Mesothelial cell of epicardium (in vitro differentiated cells): ENCODE results near the gene KLHL17. TPM values are rescaled to one million over a fixed set of nuclear protein-coding genes. Genes with fewer than 3 reads are reported as not detected.
"Not testable (repeated sequence)": the region's sequence is repeated elsewhere in the genome, so short reads cannot be mapped to it uniquely, and the experiment has no call there.

Source experiments
- DNase-seq, 2 experiments: peaks; one replicate each; pipeline ENCODE4 v3.0.0; 2021; ENCODE audit warnings: low spot score in 2 of 2; ENCODE audit not compliant: unreplicated experiment in 2 of 2
- H3K27ac Mint-ChIP-seq: 2 replicates; pipeline ENCODE4 v1.8.0; 2021; ENCODE audit warnings: mixed read lengths
- H3K27me3 Mint-ChIP-seq: 2 replicates; pipeline ENCODE4 v1.8.0; 2021; ENCODE audit warnings: low read depth, mixed read lengths
- H3K36me3 Mint-ChIP-seq: 2 replicates; pipeline ENCODE4 v1.8.0; 2021; ENCODE audit warnings: mixed read lengths
- H3K4me1 Mint-ChIP-seq: 2 replicates; pipeline ENCODE4 v1.8.0; 2021; ENCODE audit warnings: mixed read lengths
- H3K4me3 Mint-ChIP-seq: 2 replicates; pipeline ENCODE4 v1.8.0; 2021; ENCODE audit warnings: mild to moderate bottlenecking, moderate library complexity, mixed read lengths
- H3K9me3 Mint-ChIP-seq: 2 replicates; pipeline ENCODE4 v1.8.0; 2021; ENCODE audit warnings: mixed read lengths
- total RNA-seq: library from RNA; stranded (reverse); gene quantifications from 3 replicates; pipeline ENCODE4 v1.2.1, GENCODE V29; 2021
- TF ChIP-seq, protein P1 (sequence below): fragments of 200-600 bp; sonication (generic); IDR thresholded peaks from one replicate; pipeline ENCODE4 v1.5.0; 2021; ENCODE audit warnings: antibody characterized with exemption; ENCODE audit not compliant: unreplicated experiment

KLHL17 gene
- total RNA-seq, 1 donor from 2014 or later, result 47.0 TPM

DNA sequence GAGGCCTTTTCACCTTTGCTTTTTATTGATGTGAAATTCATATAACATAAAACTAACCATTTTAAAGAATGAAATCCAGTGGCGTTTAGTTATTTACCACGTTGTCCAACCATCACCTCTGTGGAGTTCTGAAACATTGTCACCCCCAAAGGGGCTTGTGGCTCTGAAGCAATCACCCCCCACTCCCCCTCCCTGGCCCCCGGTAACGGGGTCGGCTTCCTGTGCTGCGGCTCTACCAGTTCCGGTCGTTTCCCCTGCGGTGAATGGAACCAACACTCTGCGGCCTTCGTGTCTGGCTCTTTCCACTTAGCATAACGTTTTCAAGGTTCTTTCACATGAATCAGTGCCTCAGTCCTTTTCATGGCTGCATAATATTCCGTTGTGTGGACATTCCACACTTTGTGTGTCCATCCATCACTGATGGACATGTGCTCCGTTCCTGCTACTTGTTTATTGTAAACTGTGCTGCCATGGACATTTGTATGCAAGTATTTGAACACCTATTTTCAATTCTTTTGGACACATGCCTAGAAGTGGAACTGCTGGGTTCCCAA is 51.1 kb downstream of the KLHL17 start:
- DNase-seq, result no peak
- Mint-ChIP-seq H3K4me3 (no peak overlapping the region), H3K27ac (no peak overlapping the region), H3K9me3 (no peaks in the 10 kb centered on the region), H3K4me1 (peaks cover 24% of the 10 kb centered on the region), H3K27me3 (no peaks in the 10 kb centered on the region), H3K36me3 (peaks cover 10% of the 10 kb centered on the region)
- TF ChIP-seq, protein P1, sequence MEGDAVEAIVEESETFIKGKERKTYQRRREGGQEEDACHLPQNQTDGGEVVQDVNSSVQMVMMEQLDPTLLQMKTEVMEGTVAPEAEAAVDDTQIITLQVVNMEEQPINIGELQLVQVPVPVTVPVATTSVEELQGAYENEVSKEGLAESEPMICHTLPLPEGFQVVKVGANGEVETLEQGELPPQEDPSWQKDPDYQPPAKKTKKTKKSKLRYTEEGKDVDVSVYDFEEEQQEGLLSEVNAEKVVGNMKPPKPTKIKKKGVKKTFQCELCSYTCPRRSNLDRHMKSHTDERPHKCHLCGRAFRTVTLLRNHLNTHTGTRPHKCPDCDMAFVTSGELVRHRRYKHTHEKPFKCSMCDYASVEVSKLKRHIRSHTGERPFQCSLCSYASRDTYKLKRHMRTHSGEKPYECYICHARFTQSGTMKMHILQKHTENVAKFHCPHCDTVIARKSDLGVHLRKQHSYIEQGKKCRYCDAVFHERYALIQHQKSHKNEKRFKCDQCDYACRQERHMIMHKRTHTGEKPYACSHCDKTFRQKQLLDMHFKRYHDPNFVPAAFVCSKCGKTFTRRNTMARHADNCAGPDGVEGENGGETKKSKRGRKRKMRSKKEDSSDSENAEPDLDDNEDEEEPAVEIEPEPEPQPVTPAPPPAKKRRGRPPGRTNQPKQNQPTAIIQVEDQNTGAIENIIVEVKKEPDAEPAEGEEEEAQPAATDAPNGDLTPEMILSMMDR, result no peak

DNA sequence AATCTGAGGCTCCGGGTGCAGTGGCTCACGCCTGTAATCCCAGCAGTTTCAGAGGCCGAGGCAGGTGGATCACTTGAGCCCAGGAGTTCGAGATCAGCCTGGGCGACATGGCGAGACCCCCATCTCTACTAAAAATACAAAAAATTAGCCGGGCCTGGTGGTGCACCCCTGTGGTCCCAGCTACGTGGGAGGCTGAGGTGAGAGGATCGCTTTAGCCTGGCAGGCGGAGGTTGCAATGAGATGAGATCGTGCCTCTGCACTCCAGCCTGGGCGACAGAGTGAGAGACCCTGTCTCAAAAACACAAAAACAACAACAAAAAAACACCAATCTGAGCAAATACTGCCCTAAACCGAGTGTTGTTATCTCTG is 52.3 kb downstream of the KLHL17 start:
- H3K4me1 Mint-ChIP-seq, result peaks cover 27% of the 10 kb centered on the region
- peak overlapping the region; percentile 89 for H3K4me3 Mint-ChIP-seq
- not testable (repeated sequence) for H3K9me3 Mint-ChIP-seq, H3K27me3 Mint-ChIP-seq, DNase-seq
- H3K36me3 Mint-ChIP-seq, result peaks cover 13% of the 10 kb centered on the region
- H3K27ac Mint-ChIP-seq, result peak overlapping the region; percentile 97

DNA sequence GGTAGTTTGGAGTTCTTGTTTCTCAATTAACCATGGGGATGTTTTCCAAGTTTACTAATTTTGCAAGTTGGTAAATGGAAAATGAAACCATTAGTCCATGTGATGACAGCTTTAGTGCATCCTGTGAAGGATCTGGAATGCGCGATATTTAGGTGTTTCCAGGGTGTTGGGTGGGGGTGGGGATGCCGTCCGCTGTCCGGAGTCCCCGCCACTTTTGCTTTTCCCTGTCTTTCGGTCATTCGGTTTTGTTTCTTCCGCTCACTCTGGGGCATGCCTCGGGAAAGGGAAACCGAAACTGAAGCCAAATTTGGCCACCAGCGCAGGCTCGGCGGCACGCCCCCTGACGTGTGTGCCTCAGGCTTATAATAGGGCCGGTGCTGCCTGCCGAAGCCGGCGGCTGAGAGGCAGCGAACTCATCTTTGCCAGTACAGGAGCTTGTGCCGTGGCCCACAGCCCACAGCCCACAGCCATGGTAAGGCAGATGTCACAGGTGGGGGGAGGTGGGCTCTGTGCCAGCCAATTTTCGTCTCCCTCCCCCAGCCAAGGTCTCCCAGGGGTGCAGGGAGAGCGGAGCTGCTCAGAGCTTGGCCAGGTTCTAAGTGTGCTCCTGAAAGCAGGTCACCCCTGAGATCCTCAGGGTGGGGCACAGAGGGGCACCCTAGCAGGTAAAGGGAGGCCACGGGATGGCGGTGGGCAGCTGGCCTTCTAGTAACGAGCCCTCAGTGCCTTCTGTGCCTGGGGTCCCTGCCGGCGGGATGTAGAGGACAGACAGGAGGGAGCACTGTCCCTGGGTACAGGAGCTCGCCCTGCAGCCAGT is 52.9 kb downstream of the KLHL17 start, which contains the start of gene ISG15:
Gene ISG15 (plus strand): TSS at position 393 of the 817 bp plus-strand sequence. CDS start 77 bp downstream, at position 470.
- peaks cover 11% of the 10 kb centered on the region for H3K36me3 Mint-ChIP-seq
- H3K4me3 Mint-ChIP-seq, result peak within 1 kb of the TSS; percentile 89
- peak; percentile 62 to 86 for DNase-seq
- TF ChIP-seq, protein P1, result no peak
- H3K4me1 Mint-ChIP-seq, result peaks cover 27% of the 10 kb centered on the region
- H3K27ac Mint-ChIP-seq, result peak within 1 kb of the TSS; percentile 97
- H3K27me3 Mint-ChIP-seq, result no peaks in the 10 kb centered on the region
- H3K9me3 Mint-ChIP-seq, result no peaks in the 10 kb centered on the region

DNA sequence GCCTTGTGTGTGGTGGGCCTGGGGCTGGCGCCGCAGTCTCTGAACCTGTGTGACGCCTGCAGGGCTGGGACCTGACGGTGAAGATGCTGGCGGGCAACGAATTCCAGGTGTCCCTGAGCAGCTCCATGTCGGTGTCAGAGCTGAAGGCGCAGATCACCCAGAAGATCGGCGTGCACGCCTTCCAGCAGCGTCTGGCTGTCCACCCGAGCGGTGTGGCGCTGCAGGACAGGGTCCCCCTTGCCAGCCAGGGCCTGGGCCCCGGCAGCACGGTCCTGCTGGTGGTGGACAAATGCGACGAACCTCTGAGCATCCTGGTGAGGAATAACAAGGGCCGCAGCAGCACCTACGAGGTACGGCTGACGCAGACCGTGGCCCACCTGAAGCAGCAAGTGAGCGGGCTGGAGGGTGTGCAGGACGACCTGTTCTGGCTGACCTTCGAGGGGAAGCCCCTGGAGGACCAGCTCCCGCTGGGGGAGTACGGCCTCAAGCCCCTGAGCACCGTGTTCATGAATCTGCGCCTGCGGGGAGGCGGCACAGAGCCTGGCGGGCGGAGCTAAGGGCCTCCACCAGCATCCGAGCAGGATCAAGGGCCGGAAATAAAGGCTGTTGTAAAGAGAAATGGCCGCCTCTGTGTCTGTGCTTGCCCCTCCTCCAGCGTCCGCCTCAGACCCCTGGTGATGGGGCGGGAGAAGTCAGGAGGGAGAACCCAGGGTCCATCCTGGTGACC is 53.7 kb downstream of the KLHL17 start:
- peaks cover 27% of the 10 kb centered on the region for H3K4me1 Mint-ChIP-seq
- H3K27ac Mint-ChIP-seq, result peak overlapping the region; percentile 97
- TF ChIP-seq, protein P1, result no peak
- H3K36me3 Mint-ChIP-seq, result peaks cover 9% of the 10 kb centered on the region
- no peaks in the 10 kb centered on the region for H3K9me3 Mint-ChIP-seq
- no peaks in the 10 kb centered on the region for H3K27me3 Mint-ChIP-seq
- H3K4me3 Mint-ChIP-seq, result peak overlapping the region; percentile 89
- peak in 1 of 2 experiments; percentile 19 for DNase-seq

DNA sequence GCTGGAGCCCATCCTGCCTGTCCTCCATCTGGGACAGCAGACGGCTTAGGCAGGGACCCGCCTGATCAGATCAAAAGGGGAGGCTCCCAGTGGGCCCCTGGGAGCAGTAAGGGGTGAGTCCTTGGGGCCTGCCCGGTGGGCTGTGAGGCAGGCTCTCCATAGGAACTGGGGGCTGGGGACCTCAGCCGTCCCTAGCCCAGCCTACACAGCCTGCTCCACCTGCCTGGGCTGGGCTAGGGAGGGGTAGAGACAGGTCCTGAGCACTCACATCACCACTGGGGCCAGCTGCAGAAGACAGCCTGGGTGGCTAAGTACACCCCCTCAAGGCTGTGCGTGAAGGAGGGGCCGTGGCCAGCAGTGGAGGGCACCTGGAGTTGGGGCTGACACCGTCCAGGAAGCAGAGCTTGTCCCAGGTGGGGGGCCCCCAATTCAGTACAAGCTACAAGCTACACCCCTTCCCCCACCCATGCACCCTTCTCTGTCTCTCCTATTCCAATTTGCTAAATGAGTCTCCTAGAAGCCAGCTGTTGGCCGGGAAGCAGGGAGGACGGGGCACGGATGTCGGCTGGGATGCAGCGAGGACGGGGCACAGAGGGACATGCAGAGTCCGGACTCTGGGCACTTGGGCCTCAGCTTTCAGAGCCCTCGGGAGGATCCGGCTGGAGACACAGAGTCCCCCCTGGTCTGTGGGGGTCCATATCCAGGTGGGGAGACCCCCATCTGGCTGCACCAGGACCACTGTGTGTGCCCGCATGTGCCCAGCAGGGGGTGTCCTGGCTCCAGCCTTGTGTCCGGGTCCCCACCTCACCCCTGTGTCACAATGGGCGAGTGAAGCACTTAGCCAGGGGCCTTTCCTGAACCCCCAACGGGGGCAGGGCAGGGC is 54.7 kb downstream of the KLHL17 start:
- Mint-ChIP-seq H3K27ac (peak overlapping the region; percentile 97), H3K27me3 (no peaks in the 10 kb centered on the region), H3K9me3 (no peaks in the 10 kb centered on the region), H3K36me3 (peaks cover 7% of the 10 kb centered on the region), H3K4me3 (peak overlapping the region; percentile 89), H3K4me1 (peaks cover 27% of the 10 kb centered on the region)
- no peak for DNase-seq
- TF ChIP-seq, protein P1, result peak; percentile 37

Other genes with a start within 250 kb of the KLHL17 start
- 303 to 325 TPM (median 313 TPM) in 3 replicates for gene SAMD11, start 36.7 kb upstream of the KLHL17 start, total RNA-seq
- gene NOC2L, start 1.3 kb upstream of the KLHL17 start, total RNA-seq, result 69.3 to 73.1 TPM (median 69.8 TPM) in 3 replicates
- gene PLEKHN1, start 5.9 kb downstream of the KLHL17 start, total RNA-seq, result 33.6 to 36.0 TPM (median 34.4 TPM) in 3 replicates
- 1.6 to 2.8 TPM (median 2.7 TPM) in 3 replicates for gene PERM1, start 21.5 kb downstream of the KLHL17 start, total RNA-seq
- gene HES4, start 39.5 kb downstream of the KLHL17 start, total RNA-seq, result 87.7 to 92.1 TPM (median 92.0 TPM) in 3 replicates
- gene ISG15, start 52.9 kb downstream of the KLHL17 start, total RNA-seq, result 112 to 139 TPM (median 123 TPM) in 3 replicates
- 502 to 532 TPM (median 514 TPM) in 3 replicates for gene AGRN, start 59.5 kb downstream of the KLHL17 start, total RNA-seq
- gene RNF223, start 113.7 kb downstream of the KLHL17 start, total RNA-seq, result 0.27 to 0.57 TPM (median 0.40 TPM) in 3 replicates
- gene C1orf159, start 155.5 kb downstream of the KLHL17 start, total RNA-seq, result 28.4 to 32.8 TPM (median 31.8 TPM) in 3 replicates
- gene TTLL10, start 213.3 kb downstream of the KLHL17 start, total RNA-seq, result 0.32 to 0.47 TPM in 2 of 3 replicates, not detected in the other
- 0.51 to 1.2 TPM (median 0.93 TPM) in 3 replicates for gene TNFRSF18, start 246.0 kb downstream of the KLHL17 start, total RNA-seq